HepG2 (cell line): ENCODE results near the gene PDZD4. TPM values are rescaled to one million over a fixed set of nuclear protein-coding genes. Genes with fewer than 3 reads are reported as not detected.

Source experiments
- ATAC-seq: fragments of 200-7000 bp; cut with Tn5 transposase; 3 replicates; pipeline ENCODE4 v1.9.1; 2020; ENCODE audit warnings: mild to moderate bottlenecking, moderate library complexity
- BruUV-seq: library from RNA; stranded (reverse); fragments of 400-500 nt; replicated peaks from 2 replicates; lab custom pipeline; 2021; lab: Mats Ljungman, UMichigan
- CTCF ChIA-PET: fragments of 300-600 bp; formaldehyde crosslinking; extraction: SDS; loops from one replicate; lab custom pipeline; 2021; ENCODE audit warnings: low total read pairs, inconsistent platforms, low intra/inter-chr PET ratio; lab: Yijun Ruan, JAX
- POLR2A ChIA-PET: fragments of 350-600 bp; sonication (Branson Sonifier 250); formaldehyde crosslinking; loops from one replicate; lab custom pipeline; 2020; ENCODE audit warnings: antibody characterized with exemption, inconsistent platforms; lab: Yijun Ruan, JAX
- DNase-seq: peaks from one replicate; pipeline ENCODE4 v3.0.0-alpha.2; 2015; ENCODE audit warnings: low spot score
- FAIRE-seq: peaks from 3 replicates; lab custom pipeline; 2011; peaks lifted over from hg19 to GRCh38; lab: Jason Lieb, UNC
- H2AFZ ChIP-seq: one replicate; pipeline ENCODE4 v1.6.1; 2011; ENCODE audit warnings: low read length, inconsistent platforms
- H3K27ac ChIP-seq: fragments of 300-600 bp; 3 replicates; pipeline ENCODE4 v1.8.0; 2011; ENCODE audit warnings: mixed run types, mild to moderate bottlenecking, mixed read lengths, low read length, inconsistent platforms; ENCODE audit not compliant: insufficient read depth; ENCODE audit errors: extremely low read length
- H3K27me3 ChIP-seq, 2 experiments: fragments of 200-600 bp in 1 of 2; 2 replicates in 1 of 2; 3 replicates in 1 of 2; pipeline versions ENCODE4 v1.6.0 to v1.8.0; 2011; ENCODE audit warnings: low read length in 2 of 2, mild to moderate bottlenecking in 2 of 2, moderate library complexity in 2 of 2, inconsistent platforms in 1 of 2; ENCODE audit not compliant: insufficient read depth in 2 of 2, control insufficient read depth in 1 of 2
- H3K36me3 ChIP-seq, 2 experiments: fragments of 200-600 bp in 1 of 2; replicated peaks in 1 of 2; 2 replicates in 1 of 2; 3 replicates in 1 of 2; pipeline versions ENCODE4 v1.5.1 to v1.8.0; 2011; ENCODE audit warnings: low read length in 2 of 2, inconsistent platforms in 1 of 2; ENCODE audit not compliant: insufficient read depth in 2 of 2, control insufficient read depth in 1 of 2
- H3K4me1 ChIP-seq: 2 replicates; pipeline ENCODE4 v1.5.1; 2012; ENCODE audit warnings: low read length, inconsistent platforms; ENCODE audit not compliant: insufficient read depth
- H3K4me2 ChIP-seq: 2 replicates; pipeline ENCODE4 v1.6.0; 2011; ENCODE audit warnings: low read depth, low read length, inconsistent platforms
- H3K4me3 ChIP-seq, 3 experiments: fragments of 200-600 bp in 1 of 3; sonication (generic), shearing (Covaris generic) in 1 of 3; replicated peaks in 1 of 3; 2 replicates each; pipeline ENCODE4 v1.5.1; 2011 to 2016; ENCODE audit warnings: low read length in 3 of 3, inconsistent platforms in 2 of 3, low read depth in 2 of 3, mild to moderate bottlenecking in 2 of 3, control low read depth in 1 of 3, mixed read lengths in 1 of 3; ENCODE audit not compliant: insufficient read depth in 1 of 3
- H3K79me2 ChIP-seq: one replicate; pipeline ENCODE4 v1.6.1; 2011; ENCODE audit warnings: low read length, inconsistent platforms; ENCODE audit not compliant: insufficient read depth
- H3K9ac ChIP-seq: 2 replicates; pipeline ENCODE4 v1.6.0; 2011; ENCODE audit warnings: mild to moderate bottlenecking, low read depth, low read length, inconsistent platforms; ENCODE audit not compliant: insufficient read depth
- H3K9me3 ChIP-seq: 2 replicates; pipeline ENCODE4 v1.5.1; 2012; ENCODE audit warnings: mild to moderate bottlenecking, low read length
- H4K20me1 ChIP-seq: 2 replicates; pipeline ENCODE4 v1.6.0; 2011; ENCODE audit warnings: inconsistent platforms, mild to moderate bottlenecking, low read length, moderate library complexity; ENCODE audit not compliant: insufficient read depth
- CSRNP1 ChIP-seq: sonication (generic); formaldehyde crosslinking; IDR thresholded peaks from 2 replicates; pipeline ENCODE4 v1.8.1; 2023; ENCODE audit warnings: mild to moderate bottlenecking, missing genetic modification reagents
- CTCF ChIP-seq: sonication (generic); formaldehyde crosslinking; IDR thresholded peaks from 2 replicates; pipeline ENCODE4 v1.5.0; 2020; ENCODE audit warnings: mild to moderate bottlenecking, missing genetic modification reagents, moderate library complexity
- DR1 ChIP-seq: sonication (generic); formaldehyde crosslinking; IDR thresholded peaks from 2 replicates; pipeline ENCODE4 v1.8.0; 2021; ENCODE audit warnings: mild to moderate bottlenecking, missing genetic modification reagents, inconsistent platforms
- NR3C1 ChIP-seq: sonication (generic); formaldehyde crosslinking; IDR thresholded peaks from 2 replicates; pipeline ENCODE4 v1.4.0; 2020; ENCODE audit warnings: missing genetic modification reagents
- PITX1 ChIP-seq: sonication (generic); formaldehyde crosslinking; IDR thresholded peaks from 2 replicates; pipeline ENCODE4 v1.5.1; 2020; ENCODE audit warnings: mild to moderate bottlenecking, missing genetic modification reagents
- SMARCE1 ChIP-seq: fragments of 450-650 bp; IDR thresholded peaks from 2 replicates; pipeline ENCODE4 v1.6.1; 2017; ENCODE audit warnings: borderline replicate concordance
- SNAPC2 ChIP-seq: sonication (generic); formaldehyde crosslinking; IDR thresholded peaks from 2 replicates; pipeline ENCODE4 v1.8.1; 2022; ENCODE audit warnings: mild to moderate bottlenecking, missing genetic modification reagents
- SRSF4 ChIP-seq: fragments of 200-400 bp; formaldehyde crosslinking; IDR thresholded peaks from one replicate; pipeline ENCODE4 v1.6.1; 2018; ENCODE audit warnings: mild to moderate bottlenecking, low read depth, low read length, moderate library complexity; ENCODE audit not compliant: poor library complexity, severe bottlenecking
- ZBTB14 ChIP-seq: sonication (generic); formaldehyde crosslinking; IDR thresholded peaks from 2 replicates; pipeline ENCODE4 v1.4.0; 2020; ENCODE audit warnings: missing genetic modification reagents
- ZC3H13 ChIP-seq: sonication (generic); formaldehyde crosslinking; IDR thresholded peaks from 2 replicates; pipeline ENCODE4 v1.8.1; 2023; ENCODE audit warnings: mild to moderate bottlenecking, missing genetic modification reagents, moderate library complexity
- ZFP62 ChIP-seq: sonication (generic); formaldehyde crosslinking; IDR thresholded peaks from 2 replicates; pipeline ENCODE4 v1.4.0; 2020; ENCODE audit warnings: missing genetic modification reagents
- ZMYM4 ChIP-seq: sonication (generic); formaldehyde crosslinking; IDR thresholded peaks from 2 replicates; pipeline ENCODE4 v1.8.1; 2023; ENCODE audit warnings: mild to moderate bottlenecking, missing genetic modification reagents
- ZNF264 ChIP-seq: sonication (generic); formaldehyde crosslinking; IDR thresholded peaks from 2 replicates; pipeline ENCODE4 v1.4.0; 2020; ENCODE audit warnings: missing genetic modification reagents
- ZNF329 ChIP-seq: sonication (generic); formaldehyde crosslinking; IDR thresholded peaks from 2 replicates; pipeline ENCODE4 v1.9.0; 2021; ENCODE audit warnings: low read depth, mild to moderate bottlenecking, missing genetic modification reagents
- ZNF512B ChIP-seq: sonication (generic); formaldehyde crosslinking; IDR thresholded peaks from 2 replicates; pipeline ENCODE4 v1.5.1; 2020; ENCODE audit warnings: missing genetic modification reagents, mild to moderate bottlenecking, borderline replicate concordance
- ZNF580 ChIP-seq: IDR thresholded peaks from 2 replicates; pipeline ENCODE4 v1.6.1; 2016; ENCODE audit warnings: low read depth, borderline replicate concordance
- ZNF720 ChIP-seq: sonication (generic); formaldehyde crosslinking; IDR thresholded peaks from 2 replicates; pipeline ENCODE4 v1.4.0; 2020; ENCODE audit warnings: missing genetic modification reagents
- WGBS: methylation state at CpG from one replicate; pipeline ENCODE4 v1.1.6; 2017; ENCODE audit warnings: low lambda C conversion rate; 5-methylcytosine and 5-hydroxymethylcytosine counted together
- in situ Hi-C: cut with HindIII; loops from 2 replicates; pipeline ENCODE4 v1.10.0; 2017; ENCODE audit warnings: low pct_unique_long_range_greater_than_20kb; ENCODE audit not compliant: extremely low pct_ligation_motif_present
- intact Hi-C: fragments of 100-400 bp; cut with micrococcal nuclease; formaldehyde crosslinking; loops from one replicate; pipeline ENCODE4 v1.10.0; 2022; ENCODE audit not compliant: unreplicated experiment
- polyA plus RNA-seq, 8 experiments: library from polyadenylated mRNA; depleted of rRNA in 3 of 8; stranded (reverse) in 7 of 8; unstranded in 1 of 8; fragments of >200 nt; fragmentation: Illumina TruSeq in 4 of 8; extraction: Trizol in 4 of 8; gene quantifications; 2 replicates each; pipeline versions ENCODE4 v1.2.1 to v1.2.3, GENCODE V29; 2011 to 2016; ENCODE audit warnings: low read depth in 4 of 8, missing spikeins in 1 of 8, mixed read lengths in 1 of 8; ENCODE audit not compliant: insufficient read depth in 1 of 8
- total RNA-seq, 5 experiments: library from RNA; depleted of rRNA; stranded (reverse); fragments of >200 nt; fragmentation: Illumina TruSeq; extraction: Trizol; gene quantifications; 2 replicates each; pipeline ENCODE4 v1.2.3, GENCODE V29; 2016; ENCODE audit warnings: low read depth in 1 of 5

The PDZD4 gene
- total and polyA plus RNA-seq, 2 of the 13 experiments (the other 11 are each of a cell fraction or from before 2014, with no cell fraction given): not detected

- Histone ChIP-seq H3K79me2 (no peaks in the 10 kb centered on the region), H3K27ac (no peak overlapping the region), H3K4me1 (no peaks in the 10 kb centered on the region), H3K4me3 (no peak overlapping the region), H3K36me3 (no peaks in the 10 kb centered on the region), H3K4me2 (no peak overlapping the region), H3K9me3 (no peaks in the 10 kb centered on the region), H4K20me1 (no peaks in the 10 kb centered on the region), H3K9ac (no peak overlapping the region), H2AFZ (no peak overlapping the region), H3K27me3 (peaks cover 0 to 1% of the 10 kb centered on the region in 2 experiments; a peak in 3 of 5 replicates)
- ChIA-PET POLR2A (no interaction called here), CTCF (no interaction called here)
- no peak for FAIRE-seq
- no peak for DNase-seq
- no peak for ATAC-seq
- BruUV-seq: no TSS peak
- intact Hi-C loops: no loop called here
- 0% methylated on average over 1 of the region's 2 CpGs for WGBS
- in situ Hi-C loops: no loop called here
- TF ChIP-seq PITX1 (CRISPR knock-in tag) (no peak), ZNF264 (CRISPR knock-in tag) (no peak), SMARCE1 (no peak), NR3C1 (CRISPR knock-in tag) (no peak), CSRNP1 (CRISPR knock-in tag) (no peak), ZNF720 (CRISPR knock-in tag) (no peak), ZFP62 (CRISPR knock-in tag) (no peak), ZC3H13 (CRISPR knock-in tag) (no peak), ZNF512B (CRISPR knock-in tag) (no peak), ZMYM4 (CRISPR knock-in tag) (no peak), ZBTB14 (CRISPR knock-in tag) (no peak), DR1 (CRISPR knock-in tag) (no peak), ZNF329 (CRISPR knock-in tag) (no peak), CTCF (CRISPR knock-in tag) (no peak), SRSF4 (no peak), SNAPC2 (CRISPR knock-in tag) (no peak), ZNF580 (CRISPR knock-in tag) (no peak)
Measured at GRCh38 chrX:153857348-153857903, 27.1 kb upstream of the PDZD4 start.
